ENCODE measurements around the gene ADGRB3.

DNA sequence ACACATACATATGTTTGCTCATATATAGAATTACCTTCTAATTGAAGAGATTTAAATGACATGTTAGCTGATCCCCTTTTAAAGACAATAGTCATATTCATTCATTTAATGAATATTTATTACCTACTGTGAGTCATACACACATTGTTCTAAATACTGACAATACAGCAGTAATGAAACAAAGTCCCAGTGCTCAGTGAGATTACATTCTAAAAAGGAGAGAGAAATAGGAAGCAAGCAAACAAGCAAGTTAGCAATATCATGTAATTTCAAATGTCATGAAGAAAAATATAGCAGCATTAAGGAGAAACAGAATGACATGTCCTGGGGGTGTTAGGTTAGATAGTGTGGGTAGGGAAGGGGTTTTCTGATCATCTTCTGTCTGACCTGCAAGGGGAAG lies 136.3 kb downstream of the ADGRB3 start:
- no peak for TF ChIP-seq EZH2 (optimal IDR thresholded peaks at IDR 0.05; ENCODE audit: low read depth, low read length)
- TF ChIP-seq, protein P1, sequence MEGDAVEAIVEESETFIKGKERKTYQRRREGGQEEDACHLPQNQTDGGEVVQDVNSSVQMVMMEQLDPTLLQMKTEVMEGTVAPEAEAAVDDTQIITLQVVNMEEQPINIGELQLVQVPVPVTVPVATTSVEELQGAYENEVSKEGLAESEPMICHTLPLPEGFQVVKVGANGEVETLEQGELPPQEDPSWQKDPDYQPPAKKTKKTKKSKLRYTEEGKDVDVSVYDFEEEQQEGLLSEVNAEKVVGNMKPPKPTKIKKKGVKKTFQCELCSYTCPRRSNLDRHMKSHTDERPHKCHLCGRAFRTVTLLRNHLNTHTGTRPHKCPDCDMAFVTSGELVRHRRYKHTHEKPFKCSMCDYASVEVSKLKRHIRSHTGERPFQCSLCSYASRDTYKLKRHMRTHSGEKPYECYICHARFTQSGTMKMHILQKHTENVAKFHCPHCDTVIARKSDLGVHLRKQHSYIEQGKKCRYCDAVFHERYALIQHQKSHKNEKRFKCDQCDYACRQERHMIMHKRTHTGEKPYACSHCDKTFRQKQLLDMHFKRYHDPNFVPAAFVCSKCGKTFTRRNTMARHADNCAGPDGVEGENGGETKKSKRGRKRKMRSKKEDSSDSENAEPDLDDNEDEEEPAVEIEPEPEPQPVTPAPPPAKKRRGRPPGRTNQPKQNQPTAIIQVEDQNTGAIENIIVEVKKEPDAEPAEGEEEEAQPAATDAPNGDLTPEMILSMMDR (IDR thresholded peaks at IDR 0.05; ENCODE audit: low read length) = no peak
